Stimulated activated CD4-positive, alpha-beta T cell treated with anti-CD3 and anti-CD28 coated beads, Interleukin-4, amount 100 ng/mL, for 4 hours (primary cell): Measurements from ENCODE around the gene DOCK2.
"Not testable (repeated sequence)": the region's sequence is repeated elsewhere in the genome, so short reads cannot be mapped to it uniquely, and the experiment has no call there.

ENCODE experiments used
- DNase-seq, 2 experiments: peaks; one replicate each; pipeline ENCODE4 v3.0.0-alpha.2; 2020

DOCK2 gene

GRCh38 chr5:169798438-169798837 is 161.4 kb downstream of the DOCK2 start:
- DNase-seq, result no peak

DNA sequence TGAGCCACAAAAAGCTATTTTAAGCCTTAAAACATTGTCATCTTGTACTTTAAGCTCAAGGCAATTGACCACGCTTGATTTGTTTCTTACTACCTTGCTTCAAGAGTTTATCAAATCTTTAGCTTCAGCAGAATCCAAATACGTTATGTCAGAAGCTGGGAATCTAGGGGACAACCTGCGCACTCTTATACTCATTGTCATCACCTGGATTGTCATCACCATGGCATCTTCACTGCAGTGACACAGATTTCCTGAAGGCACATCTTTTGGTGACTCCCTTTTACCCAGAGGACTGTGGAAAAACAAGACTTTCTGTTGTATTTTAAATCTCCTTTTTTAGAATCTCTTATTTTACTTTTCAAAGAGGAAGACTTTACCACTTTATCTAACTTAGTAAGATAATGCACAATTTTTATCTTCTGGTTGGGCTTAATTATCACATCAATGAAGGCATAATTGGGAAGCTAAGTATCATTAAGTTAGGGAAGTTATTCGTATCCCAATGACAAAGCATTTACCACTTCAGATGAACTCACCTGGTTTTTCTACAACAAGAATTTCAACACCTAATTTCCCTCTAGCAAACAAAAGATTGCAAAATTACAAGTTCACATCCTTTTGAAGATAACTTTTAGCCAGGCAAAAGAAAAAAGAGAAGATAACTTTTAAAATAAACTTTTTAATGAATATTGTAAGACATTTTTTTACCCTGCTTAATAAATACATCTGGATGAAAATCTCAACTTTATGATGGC is 162.0 kb downstream of the DOCK2 start:
- no peak for DNase-seq

- DNase-seq, result no peak
These were observed 164.3 kb downstream of the DOCK2 start for GRCh38 chr5:169801324-169801777.

DNA sequence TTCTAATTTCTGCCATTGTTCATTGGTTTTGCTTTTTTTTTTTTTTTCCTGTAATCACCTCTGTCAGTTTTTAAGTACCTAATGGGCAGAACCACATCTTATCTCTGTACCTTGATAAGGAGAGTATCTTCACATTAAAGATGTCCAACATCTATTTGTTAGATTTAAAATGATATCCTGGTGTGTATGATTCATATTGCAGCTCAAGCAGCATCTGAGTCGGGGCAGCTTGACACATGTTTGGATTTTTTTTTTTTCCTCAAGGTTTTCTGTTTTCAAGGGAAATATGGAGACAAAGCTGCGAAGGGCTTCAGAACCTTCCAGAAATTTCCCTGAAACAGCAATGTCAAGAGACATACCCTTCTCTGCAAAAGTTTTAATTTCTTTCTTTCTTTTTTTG is 164.7 kb downstream of the DOCK2 start:
- no peak for DNase-seq

- DNase-seq, result no peak
These were observed 166.3 kb downstream of the DOCK2 start for GRCh38 chr5:169803077-169803981.

- no peak for DNase-seq
These were observed 167.8 kb downstream of the DOCK2 start for GRCh38 chr5:169804861-169805260.

DNA sequence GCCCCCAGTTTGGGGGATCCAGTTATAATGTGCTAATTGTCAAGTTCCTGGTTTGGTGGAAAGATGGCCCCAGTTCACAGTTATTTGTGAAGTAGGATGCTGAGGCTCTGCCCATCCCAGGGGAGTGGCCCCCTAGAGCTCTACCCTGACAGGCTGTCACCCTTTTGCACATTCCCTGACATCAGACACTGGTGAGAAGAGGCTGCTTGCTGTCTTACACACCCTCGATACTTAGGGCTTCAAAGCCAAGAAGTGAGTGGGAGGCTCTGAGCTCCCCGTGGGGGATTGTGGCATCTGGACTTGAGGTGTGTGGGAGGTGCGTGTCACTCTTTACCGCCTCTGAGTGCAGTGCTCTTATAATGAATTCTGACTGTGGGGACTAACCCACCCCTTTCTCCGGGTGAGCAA is 168.5 kb downstream of the DOCK2 start:
- peak; percentile 37 to 71 for DNase-seq

GRCh38 chr5:169805937-169806700 is 169.0 kb downstream of the DOCK2 start:
- no peak for DNase-seq

DNA sequence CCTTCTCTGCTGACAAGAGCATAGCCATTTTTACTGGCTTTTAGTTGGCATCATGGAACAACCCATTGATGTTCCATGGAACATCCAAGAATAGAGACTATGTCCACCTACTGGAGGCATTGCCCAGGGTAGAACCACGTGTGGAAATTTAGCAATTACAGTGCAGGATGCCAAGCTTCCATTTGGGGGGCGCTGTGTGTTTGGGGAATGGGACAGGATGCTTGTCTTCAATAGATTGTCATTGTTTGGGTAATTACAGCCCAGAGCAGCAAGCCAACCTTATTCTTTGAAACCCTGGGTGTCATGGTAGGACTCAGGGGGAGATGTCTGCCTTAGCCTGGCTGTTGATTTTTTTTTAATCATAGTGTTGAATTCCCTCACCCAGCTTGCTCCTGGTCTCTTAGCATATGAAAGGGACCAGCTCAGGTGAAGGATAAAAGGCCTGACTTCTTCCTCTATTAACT is 171.1 kb downstream of the DOCK2 start:
- DNase-seq, result no peak

DNA sequence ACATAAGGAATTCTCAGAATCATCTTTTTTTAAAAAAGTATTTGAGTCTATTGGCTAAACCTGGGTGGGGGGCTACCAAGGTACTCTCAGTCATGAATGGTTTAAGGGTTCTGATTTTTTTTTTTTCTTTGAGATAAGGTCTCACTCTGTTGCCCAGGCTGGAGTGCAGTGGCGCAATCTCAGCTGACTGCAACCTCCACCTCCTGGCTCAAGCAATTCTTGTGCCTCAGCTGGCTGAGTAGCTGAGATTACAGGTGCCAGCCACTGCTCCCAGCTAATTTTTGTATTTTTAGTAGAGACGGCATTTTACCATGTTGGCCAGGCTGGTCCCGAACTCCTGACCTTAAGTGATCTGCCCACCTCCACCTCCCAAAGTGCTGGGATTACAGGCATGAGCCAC is 171.8 kb downstream of the DOCK2 start:
- not testable (repeated sequence) for DNase-seq

DNA sequence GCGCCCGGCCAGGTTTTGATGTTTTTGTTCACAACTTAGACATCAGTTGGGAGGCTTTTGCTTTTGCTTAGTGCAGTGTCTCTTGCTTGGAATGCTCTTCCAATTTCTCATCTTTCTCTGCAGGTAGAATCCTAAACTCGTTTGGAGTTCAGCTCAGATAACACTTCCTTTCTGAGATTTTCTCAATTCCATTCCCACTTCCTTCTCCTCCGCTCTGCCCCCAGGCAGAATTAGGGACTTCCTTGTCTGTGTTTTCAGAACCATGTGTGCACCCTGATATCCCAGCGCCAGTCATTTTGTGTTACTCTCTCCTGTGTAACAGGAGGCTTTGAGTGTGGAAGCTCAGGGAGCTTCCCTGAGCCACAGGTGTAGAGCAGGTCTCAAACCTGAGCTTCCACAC is 172.2 kb downstream of the DOCK2 start:
- DNase-seq, result no peak

DNA sequence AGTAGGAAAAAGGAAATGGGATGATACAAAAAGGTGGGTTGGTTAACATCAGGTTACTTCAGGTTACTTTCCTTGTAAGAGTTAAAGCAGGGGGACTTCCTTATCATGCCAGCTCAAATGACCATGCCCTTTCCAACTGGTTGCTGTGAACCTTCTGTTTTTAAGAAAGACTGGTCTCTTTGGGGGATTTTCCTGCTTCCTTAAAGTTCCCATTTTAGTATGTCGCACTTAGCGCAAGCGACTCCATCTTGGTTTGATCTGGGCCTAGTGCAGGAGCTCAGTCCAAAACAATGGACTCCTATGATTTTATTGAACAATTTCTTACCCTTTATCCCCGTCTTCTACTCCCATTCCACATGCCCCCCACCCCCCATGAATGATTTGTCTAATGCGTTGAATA is 173.4 kb downstream of the DOCK2 start:
- DNase-seq, result no peak

DNA sequence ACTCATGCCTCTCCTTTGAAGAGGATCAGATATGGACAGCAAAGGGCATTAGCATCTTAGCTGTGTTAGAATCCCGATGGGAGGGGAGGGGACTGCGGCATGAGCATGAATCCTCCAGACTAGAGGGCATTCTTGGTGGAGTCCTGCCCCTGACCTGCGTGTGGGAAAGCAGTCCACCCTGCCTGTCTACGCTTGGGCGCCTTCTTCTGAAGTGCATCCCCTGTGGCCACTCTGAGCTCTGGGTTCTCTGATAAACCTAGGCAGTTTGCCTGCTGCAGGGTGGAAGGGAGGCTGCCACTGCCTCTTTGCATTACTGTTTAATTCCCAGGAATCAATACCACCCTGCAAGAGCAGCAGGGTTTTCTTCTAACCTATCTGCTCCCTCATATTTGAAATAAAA is 173.9 kb downstream of the DOCK2 start:
- DNase-seq, result no peak

GRCh38 chr5:169811680-169812079 is 174.6 kb downstream of the DOCK2 start:
- DNase-seq, result no peak

DNA sequence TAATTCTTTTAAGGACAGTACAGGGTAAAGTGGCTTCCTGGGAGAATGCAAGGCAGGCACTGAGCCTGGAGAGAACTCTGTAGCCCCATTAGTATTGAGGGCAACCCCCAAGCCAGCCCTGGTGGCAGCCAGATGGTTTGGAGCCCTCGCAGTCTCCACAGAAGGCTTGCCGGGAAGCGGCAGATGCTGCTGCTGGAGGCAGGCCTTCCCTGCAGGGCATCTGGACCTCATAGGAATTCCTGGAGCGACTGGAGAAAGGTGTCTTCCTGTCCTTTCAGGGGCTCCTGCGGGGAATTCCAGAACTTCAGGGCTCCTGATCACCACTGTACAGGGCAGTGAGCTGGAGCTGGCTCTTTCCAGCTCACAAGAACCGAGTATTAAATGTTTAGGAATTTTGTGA is 175.7 kb downstream of the DOCK2 start:
- no peak for DNase-seq

DNA sequence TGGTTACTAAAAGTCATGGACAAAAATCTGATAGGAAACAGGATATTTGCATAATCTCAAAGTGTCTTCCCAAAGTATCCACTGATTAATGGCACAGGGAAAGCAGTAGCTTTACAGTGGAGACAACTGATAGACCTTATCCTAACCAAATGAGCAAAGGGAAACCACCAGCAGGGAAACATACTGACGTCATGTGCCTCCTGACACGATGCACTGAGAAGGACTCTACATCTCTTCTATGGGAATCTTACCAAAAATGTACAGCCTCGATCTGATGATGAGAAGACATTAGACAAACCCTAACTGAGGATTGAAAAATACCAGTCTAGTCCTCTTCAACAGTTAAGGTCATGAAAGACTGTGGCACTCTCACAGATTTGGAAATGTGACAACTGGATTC is 177.0 kb downstream of the DOCK2 start:
- no peak for DNase-seq

GRCh38 chr5:169814522-169814921 is 177.4 kb downstream of the DOCK2 start:
- no peak for DNase-seq

- no peak for DNase-seq
These were observed 180.0 kb downstream of the DOCK2 start for GRCh38 chr5:169817031-169817430.

GRCh38 chr5:169826618-169827017 is 189.5 kb downstream of the DOCK2 start:
- no peak for DNase-seq

- no peak for DNase-seq
These were observed 190.7 kb downstream of the DOCK2 start for GRCh38 chr5:169827769-169828168.

DNA sequence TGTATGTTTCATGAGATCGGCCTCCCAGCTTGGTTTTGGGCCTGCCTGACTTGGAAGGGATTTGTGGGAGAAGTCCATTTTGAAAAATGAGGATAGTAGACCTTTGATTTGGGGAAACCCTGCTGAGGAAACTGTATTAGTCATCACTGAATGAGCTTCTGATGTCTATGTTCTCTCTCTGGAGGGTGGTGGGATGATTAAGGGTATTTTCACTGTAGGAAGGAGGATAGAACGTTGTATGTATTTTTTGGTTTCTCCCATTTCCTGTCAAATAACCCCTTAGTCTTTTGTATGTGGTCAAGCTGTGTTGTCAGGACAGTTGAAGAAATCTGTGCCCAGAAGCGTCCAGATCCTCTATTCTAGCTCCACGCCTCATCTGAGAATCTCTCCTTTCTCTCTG is 191.3 kb downstream of the DOCK2 start:
- no peak for DNase-seq

DNA sequence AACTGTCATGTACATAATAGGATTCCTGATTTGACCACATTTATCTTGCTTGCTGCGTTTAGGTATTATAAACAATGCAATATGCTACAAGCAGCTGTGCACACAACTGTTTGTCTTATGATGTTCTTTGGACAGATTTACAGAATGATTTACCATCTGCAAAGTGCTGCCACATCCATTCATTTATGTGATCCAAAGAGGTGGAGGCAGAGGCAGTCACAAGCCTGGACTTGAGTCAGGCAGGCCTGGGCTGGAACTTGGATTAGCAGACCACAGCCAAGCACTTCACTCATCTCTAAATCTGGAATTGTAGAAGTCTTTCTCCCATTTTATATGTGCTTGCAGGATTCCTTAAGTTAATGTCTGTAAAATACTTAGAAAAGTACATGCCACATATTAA is 194.3 kb downstream of the DOCK2 start:
- no peak for DNase-seq

DNA sequence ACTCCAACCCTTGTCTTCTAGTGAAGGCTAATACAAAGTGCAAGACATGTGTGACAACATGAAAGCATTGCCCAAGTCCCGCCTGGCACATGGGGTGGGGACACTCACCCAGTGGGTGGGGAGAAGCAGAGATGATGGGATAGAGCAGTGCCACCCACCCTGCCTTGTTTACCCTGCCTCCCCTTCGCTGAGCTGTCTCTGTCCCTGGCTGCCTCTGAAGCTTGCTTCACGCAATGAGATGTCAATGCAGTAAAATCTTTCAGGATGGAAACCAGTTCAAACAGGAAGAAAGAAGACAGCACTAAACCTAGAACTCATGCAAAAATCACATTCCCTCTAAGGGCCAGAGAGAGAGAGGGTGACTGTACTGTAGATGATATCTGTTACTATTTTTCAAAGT is 195.2 kb downstream of the DOCK2 start:
- DNase-seq, result no peak
